GM19035 (cell line): Measurements from ENCODE around the gene KCTD17.

ENCODE experiments used
- ATAC-seq: cut with Tn5 transposase; IDR thresholded peaks from one replicate; pipeline ENCODE4 v1.9.1; 2021; ENCODE audit not compliant: unreplicated experiment

Gene KCTD17, protein sequence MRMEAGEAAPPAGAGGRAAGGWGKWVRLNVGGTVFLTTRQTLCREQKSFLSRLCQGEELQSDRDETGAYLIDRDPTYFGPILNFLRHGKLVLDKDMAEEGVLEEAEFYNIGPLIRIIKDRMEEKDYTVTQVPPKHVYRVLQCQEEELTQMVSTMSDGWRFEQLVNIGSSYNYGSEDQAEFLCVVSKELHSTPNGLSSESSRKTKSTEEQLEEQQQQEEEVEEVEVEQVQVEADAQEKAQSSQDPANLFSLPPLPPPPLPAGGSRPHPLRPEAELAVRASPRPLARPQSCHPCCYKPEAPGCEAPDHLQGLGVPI

DNA sequence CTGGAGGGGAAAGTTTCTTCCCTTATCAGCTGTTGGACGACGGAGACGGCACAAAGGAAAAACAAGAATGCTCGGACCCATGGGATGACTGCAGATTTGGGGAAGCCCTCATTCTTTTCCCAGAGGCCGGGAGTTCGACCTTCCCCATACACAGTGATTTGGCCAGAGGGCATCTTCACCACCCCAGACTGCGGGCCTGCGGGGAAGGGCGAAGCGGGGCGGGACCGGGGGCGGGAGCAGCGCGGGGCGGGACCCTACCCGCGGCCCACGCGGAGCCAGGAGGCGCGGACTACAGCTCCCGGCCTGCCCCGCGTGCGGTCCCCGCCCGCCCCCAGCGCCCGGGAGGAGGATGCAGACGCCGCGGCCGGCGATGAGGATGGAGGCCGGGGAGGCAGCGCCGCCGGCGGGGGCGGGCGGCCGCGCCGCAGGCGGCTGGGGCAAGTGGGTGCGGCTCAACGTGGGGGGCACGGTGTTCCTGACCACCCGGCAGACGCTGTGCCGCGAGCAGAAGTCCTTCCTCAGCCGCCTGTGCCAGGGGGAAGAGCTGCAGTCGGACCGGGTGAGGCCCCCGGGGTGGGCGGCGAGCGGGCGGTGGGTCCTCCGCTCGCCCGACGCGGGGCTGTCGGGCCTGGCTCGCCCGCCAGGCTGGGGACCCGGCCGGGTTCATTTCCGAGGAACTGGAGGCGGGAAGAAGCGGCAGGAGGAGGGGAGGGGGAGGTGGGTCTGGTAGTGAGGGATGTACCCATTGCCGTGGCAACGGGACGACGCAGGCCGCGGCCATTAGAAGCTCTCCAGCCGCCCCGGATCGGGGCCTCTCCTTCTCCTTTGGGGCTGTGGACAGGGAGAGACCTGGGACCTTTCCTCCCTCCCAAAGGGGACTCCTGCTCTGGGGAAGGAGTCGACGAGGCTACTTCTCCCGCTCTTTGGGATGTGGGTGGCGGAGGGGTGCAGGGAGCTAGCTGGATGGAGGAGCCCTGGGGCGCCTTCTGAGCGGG lies at the start of gene KCTD17:
Gene KCTD17 (plus strand): TSS at position 352 of the 995 bp plus-strand sequence. CDS start 19 bp downstream, at position 371.
- ATAC-seq: peak; percentile 76

DNA sequence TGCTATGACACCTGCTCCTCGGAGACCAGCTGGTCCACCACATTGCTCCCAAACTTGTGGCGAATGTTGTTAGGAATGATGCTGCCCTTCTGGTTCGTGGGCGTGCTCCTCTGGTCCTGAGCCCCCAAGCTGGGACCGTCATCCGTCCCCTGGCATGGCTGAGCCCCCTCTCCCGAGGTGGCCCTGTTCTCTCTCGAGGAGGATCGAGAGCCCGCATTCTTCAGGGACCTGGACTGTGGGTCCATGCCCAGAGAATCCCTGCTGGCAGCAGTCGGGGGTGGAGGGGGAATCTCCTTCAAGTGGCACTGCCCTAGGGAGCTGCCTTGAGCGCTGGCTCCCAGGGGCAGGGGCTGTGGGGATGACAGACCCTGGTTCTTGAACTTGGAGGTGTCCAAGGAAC lies 49.7 kb upstream of the KCTD17 start:
- ATAC-seq: no peak

DNA sequence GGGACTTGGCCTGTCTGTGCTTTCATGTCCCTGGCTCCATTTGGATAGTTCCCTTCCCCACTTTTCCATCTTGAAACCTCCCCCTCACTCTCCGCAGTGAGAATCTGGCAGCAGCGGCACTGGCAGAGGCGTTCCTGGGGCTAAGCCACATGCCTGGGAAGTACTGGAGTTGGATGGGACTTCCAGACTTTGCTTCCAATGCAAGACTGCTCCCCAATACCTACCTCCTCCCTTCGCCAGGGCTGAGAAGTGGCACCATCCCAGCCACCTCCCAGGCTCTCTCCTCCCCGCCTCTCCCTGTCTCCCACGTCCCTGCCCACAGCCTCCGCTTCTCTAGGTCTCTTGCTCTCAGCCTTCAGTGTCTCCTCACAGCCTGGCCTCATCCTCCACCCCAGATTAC lies 48.9 kb upstream of the KCTD17 start:
- ATAC-seq: no peak

DNA sequence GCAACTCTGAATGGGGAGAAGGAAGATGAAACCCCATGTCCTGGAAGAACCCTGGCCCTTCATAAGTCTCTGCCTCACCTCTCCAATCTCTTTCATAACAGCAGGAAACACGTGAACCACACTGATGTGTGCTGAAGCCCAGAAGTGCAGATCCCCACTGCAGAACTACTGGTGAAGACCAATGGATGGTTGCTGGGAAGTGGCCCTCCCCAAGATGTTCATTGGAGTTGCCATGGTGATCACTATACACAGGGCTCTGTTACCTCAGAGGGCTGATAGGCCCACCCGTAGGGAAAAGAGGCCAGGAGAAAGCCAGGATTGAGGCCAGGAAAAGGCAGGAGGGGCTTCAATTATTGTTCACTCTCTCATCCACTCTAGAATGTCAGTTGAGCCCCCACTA lies 43.9 kb upstream of the KCTD17 start:
- ATAC-seq: no peak

DNA sequence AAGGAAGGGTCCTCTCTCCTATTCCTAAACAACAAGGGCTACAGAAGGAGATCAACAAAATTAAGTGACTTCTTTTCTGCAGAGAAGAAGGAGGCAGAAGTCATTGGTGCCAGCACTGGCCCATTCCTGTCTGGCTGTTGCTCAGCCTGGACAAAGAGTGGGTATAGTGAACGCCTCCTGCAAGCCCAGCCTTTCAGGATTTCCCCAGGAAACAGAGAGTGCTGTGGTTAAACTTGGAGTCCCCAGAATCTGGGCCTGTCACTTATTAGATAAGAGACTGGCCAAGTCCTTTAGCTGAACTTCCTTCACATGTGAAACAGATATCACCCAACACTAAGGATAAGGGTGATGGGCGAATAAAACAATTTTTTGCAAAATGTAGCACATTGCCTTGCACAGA lies 43.2 kb upstream of the KCTD17 start:
- no peak for ATAC-seq

DNA sequence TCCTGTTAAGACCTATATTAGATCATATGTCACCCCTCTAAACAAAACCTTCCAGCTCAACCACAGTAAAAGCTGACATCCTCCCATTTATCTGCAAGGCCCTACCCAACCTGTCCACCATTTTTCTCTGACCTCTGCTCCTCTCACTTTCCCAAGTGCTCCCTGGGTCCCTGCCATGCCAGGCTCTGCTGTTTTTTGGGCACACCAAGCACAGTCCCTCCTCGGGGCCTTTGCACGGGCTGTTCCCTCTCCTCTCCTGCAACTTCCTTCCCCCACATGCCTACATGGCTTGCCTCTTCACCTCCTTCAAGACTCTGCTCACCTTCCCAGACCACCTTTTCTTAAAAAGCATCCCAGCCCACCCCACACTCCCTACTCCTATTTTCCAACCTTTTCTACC lies 42.1 kb upstream of the KCTD17 start:
- no peak for ATAC-seq

DNA sequence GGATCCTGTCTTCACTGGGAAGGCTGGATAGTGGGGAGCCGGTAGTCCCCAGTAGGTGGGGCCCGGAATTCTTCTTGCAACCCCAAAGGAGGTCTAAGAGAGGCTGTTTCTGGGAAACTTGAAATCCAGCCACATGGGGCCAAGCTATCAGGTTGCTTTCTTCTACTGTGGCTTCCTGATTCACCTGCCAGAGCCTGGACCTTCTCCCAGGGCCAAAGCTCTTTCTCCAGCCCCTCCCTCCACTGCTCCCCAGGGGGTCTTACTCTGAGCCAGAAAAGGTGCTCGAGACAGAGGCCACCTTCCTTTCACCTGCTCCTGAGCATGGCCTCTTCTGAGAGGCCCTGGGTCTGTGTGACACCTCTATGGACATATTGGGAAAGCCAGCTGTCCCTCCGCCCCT lies 41.4 kb upstream of the KCTD17 start:
- ATAC-seq: no peak

DNA sequence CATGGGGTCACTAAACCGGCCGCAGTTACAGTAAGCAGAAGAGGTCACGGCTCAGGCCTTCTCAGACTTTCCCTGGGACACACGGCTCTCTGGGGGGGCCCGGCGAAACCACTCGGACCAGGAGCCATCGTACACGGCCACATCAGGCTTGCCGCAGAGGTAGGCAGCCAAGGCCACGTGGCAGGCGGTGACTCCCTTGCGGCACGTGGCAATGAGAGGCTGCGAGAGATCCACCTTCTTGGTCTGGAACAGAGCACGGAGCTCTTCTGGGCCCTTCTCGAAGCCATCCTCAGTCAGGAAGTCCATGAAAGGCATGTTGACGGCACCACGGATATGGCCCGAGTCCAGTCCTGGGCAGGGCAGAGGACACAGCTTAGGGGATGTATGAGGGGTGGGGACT lies 40.6 kb upstream of the KCTD17 start:
- no peak for ATAC-seq

DNA sequence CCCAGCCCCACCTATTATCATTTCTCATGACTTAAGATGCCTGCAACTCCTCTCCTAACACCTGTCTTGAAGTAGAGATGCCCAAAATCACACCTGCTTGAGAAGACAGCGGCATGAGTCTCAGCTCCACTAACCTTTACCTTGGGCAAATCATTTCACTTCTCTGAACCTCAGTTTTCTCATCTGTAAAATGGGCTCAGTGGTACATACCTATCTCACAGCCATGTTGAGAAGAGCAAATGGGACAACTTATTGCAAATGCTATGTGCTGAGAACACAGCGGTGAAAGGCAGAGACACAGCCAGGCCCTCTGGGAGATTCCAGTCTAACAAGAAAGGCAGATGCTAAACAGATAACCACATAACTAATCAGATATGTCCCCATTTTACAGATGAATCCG lies 40.1 kb upstream of the KCTD17 start:
- ATAC-seq: no peak

DNA sequence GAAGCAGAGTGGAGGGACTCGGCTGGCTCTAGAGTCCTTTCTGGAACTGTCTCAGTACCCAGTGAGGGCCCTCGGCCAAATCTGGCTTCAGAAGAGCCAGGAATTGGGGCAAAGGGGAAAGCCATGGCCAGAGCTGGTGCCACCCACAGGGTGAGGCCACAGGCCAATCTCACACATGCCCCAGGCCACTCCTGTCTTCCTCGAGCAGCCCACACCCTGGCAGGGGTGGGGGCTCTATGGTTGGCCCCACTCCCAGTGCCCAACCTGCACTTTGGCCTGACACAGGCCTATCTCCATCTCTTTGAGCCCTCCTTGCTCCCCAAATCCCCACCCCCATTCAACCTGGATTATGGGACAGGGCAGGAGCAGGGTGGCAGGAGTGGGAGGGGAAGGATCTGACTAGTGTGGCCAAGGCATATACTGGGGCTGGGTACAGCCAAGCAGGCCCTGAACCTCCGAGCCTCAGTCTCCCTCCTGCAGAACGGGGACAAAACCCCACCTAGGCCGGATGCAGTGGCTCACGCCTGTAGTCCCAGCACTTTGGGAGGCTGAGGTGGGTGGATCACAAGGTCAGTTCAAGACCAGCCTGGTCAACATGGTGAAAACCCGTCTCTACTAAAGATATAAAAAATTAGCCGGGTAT lies 39.2 kb upstream of the KCTD17 start:
- ATAC-seq: no peak

DNA sequence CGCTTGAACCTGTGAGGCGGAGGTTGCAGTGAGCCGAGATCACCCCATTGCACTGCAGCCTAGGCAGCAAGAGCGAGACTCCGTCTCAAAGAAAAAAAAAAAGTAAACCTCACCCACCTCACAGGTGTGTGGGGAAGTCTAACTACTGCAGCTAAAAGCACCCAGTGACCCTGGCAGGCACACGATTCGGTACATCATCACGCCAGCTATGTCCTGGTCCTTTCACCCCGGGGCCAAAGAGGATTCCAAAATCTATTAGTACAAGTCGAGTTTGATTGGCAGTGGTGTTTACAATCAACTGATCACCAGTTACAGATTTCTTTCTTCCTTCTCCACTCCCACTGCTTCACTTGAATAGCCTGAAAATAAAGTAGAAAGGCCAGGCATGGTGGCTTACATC lies 38.6 kb upstream of the KCTD17 start:
- no peak for ATAC-seq

DNA sequence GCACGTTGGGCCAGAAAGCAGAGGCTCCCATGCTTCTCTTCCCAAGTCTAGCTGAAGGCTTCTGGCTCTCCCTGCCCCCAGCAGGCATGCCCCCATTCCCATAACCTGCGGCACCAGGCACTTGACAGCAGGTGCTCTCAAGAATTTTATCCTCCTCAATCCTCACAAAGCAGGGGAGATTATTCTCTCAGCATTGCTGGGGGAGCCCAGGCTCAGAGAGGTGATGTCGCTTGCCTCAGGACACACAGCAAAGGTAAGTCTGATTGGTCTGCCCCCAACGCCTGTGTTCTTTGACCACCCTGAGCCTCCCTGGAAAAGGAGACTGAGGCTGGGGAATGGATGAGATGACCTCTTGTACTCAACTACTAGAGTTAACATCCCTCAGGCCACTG lies 37.1 kb upstream of the KCTD17 start:
- no peak for ATAC-seq

DNA sequence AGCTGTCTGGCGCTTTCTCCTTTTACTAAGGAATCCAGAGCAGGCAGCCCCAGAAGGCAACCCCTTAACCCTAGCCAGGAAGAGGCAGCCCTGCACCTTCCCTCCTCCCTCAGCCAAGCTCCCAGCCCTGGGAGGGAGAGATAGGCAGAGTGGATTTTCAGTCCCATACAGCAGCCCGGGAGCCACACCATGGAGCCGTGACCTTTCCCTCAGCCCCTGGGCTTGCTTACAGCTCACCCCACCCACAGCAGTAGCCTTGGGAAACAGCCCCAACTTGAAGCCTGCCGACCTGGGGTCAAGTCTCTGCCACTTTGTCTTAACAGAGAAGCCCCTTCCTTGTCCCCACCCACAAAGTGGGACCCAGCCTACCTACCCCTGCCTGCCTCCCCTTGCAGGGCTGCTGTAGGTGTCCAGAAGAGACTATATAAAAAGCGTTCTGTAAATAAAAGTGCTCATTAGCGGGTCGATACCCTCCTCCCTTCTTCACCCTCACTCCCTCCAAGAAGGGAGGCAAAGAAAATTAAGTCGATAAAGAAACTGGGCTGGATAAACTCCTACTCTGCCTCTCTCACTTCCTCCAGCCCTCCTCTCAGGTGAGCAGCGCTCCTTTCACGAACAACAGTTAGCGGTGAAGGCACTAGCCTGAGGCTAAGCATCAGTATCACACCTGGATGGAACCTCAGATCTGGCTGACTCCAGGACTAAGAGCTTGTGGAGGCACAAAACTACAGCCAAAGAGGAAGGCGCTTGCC lies 36.5 kb upstream of the KCTD17 start:
- no peak for ATAC-seq

DNA sequence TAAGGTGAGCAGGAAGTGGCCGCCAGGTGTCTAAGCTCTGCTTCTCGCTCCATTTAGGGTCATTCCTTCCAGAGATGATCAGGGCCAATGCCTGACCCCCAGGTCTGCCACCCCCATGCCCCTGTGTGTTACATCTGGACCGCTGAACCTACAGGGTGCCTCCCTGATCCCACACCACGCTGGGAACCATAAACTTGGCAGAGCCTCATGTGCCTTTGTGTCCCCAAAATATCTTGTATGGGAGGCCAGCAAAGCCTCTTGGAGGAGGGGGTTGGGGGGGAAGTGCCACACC lies 36.0 kb upstream of the KCTD17 start:
- no peak for ATAC-seq

DNA sequence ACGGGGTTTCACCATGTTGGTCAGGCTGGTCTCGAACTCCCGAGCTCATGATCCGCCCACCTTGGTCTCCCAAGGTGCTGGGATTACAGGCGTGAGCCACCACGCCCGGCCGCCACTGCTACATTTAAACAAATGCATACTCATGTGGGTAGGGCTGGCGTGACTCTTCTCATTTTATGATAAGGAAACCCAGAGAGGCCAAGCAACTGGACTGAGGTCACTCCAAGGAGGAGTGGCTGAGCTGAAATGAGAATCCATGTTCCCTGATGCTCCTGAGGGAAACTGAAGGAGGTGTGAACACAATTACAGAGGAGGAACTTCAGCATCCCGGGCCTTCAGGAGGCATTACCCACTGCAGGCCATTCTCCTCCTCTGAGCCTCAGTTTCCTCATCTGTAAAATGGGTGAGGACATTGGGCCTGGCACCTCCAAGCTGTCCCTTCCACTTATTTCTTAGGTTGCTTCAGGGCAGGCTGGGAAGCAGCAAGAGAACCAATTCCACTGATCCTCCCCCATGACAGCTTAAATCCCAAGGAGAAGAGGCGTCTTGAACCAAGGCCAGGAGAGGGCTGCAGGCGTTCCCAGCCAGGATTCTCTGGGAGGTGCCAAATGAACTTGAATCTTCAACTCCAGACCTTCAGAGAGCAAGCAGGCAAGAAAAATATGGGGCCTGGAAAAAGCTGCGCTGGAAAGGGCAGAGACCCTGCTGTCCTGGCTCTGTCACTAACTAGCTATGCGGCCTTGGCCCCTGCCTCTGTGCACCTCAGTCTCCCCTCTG lies 35.2 kb upstream of the KCTD17 start:
- no peak for ATAC-seq

DNA sequence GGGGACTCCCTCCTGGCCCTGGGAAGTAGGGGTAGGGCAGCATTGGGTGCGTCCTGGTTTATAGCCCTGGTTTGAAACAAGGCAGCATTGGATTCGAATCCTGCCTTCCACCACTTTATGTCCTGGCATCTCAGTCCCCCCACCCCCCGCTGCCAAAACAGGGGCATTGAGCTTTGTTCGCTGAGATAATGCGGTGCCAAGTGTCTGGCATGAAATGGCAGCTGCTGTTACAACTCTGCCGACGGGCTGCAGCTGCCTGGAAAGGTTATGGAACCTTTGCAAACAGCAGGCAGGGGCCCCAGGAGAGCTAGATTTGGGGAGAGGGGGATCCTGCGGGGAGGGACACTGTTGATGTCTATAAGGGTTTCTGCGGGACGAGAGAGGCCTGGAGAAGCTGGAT lies 34.2 kb upstream of the KCTD17 start:
- no peak for ATAC-seq

DNA sequence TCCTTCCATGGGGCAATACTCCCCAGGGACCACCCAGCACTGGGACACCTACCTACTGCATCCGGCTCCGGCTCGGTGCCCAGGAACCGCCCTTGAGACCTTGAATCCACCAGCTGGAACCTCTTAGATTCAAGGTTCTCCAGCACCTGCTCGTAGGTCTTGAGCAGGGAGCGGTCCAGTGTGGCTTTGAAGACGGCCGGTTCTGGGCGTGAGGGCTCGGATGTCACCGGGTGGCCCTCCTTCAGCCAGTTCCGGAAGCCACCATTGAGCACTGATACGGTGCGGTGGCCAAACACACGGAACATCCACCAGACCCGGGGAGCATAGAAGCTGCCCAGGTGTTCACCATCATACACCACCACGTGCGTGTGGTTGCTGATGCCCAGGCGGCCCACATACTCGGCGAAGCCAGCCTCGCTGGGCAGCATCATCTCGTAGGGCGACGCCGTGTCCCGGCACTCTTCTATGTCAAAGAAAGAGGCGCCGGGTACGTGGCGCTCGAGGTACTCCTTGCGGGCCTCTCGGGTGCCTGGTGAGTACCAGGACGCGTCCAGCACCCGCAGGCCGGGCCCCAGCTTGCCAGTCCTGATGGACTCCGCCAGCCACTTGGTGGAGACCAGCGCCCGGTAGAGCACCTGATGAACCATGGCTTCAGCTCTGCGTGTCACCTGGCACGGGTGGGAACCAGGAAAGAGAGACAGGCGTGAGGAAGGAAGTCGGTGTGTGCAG lies 33.3 kb upstream of the KCTD17 start:
- no peak for ATAC-seq

DNA sequence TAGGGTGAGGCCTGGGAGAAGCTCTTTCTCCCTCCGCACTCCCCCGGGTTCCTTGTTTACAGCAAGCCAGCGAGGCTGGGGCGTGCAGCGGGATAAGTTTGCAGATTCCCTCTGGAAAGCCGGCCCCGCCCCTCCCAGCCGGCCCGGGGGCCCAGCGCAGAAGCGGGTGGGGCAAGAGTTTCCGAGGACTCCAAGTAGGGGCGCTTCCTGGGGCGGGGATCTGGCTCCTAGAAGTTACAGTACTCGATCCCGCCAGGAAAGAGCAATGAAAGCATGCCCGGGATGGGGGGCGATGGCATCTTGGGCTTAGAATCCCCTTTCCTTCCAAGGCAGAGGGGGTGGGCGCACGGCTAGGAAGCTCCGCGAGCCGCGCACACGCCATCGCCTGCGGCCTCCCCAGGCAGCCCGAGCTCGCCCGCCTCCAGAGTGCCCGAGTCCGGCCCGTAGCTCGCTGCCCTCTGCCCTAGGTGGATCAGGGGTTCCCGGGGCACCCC lies 32.7 kb upstream of the KCTD17 start:
- peak; percentile 26 for ATAC-seq

DNA sequence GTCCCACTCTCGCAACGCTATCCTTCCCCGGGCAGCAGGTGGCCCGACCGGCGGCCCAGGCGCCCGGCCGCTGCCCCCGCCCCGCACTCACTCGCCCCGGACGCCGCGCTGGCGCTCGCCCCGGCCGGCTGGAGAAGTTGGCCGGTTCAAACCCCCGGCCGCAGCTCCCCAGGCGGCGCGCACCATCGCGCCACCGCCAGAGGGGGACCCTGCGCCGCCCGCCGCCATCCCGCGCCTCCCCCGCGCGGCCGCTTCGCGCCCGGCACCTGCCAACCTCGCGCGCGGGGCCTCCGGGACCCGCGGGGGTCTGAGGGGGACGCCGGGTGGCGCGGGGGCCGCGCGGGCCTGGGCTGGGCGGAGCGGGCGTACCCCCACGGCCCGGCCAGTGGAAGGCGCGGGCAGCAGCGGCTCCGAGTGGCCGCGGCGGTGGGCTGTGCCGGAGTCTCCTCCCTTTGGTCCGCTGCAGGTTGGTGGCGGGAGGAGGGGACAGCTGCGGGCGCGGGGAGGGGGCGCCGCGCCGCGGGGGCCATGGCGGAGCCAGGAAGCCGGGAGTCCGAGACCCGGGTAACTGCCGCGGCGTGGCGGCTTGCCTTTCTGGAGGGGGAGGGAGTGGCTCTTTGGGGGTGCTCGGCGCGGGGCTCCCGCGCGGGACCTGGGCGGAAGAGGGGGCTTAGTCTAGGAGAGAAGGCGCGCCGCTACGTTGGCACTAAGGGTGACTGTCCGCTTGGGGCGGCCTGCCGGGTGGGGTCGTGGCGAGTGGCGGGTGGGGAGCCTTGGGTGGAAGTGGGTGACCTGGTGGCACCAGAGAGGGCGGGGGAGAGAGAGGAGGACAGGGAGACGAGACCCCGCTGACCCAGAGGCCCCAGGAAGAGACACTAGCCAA lies 32.0 kb upstream of the KCTD17 start, which contains the start of the genes MPST and TST:
Gene MPST (plus strand): TSS at position 434 of the 883 bp plus-strand sequence. CDS start 95 bp downstream, at position 529.
Gene TST (minus strand): TSS at position 139 of the 883 bp plus-strand sequence. CDS start 715 bp downstream, outside the sequence.
- ATAC-seq: peak; percentile 57
